ENCODE data around the gene SHE. TPM values are rescaled to one million over a fixed set of nuclear protein-coding genes. Genes with fewer than 3 reads are reported as not detected.
"Not testable (repeated sequence)": the region's sequence is repeated elsewhere in the genome, so short reads cannot be mapped to it uniquely, and the experiment has no call there.

Gene SHE
- polyA plus RNA-seq, 6 donors from 2014 or later: not detected

- H3K9me3 Mint-ChIP-seq: peaks cover 0 to 9% (median 4%) of the 10 kb centered on the region in 7 donors
- H3K27me3 Mint-ChIP-seq: peaks cover 18 to 24% (median 23%) of the 10 kb centered on the region in 3 donors
- peaks cover 0 to 8% of the 10 kb centered on the region in 2 donors for H3K36me3 Mint-ChIP-seq
- DNase-seq (no peak), ATAC-seq (ENCODE audit: low read depth in 2 of 2) (no peak)
- H3K4me1 Mint-ChIP-seq: no peaks in the 10 kb centered on the region
- no peak overlapping the region for H3K27ac Mint-ChIP-seq
- H3K4me3 Mint-ChIP-seq: no peak overlapping the region
Observed at GRCh38 chr1:154533952-154534844, 32.0 kb upstream of the SHE start.

DNA sequence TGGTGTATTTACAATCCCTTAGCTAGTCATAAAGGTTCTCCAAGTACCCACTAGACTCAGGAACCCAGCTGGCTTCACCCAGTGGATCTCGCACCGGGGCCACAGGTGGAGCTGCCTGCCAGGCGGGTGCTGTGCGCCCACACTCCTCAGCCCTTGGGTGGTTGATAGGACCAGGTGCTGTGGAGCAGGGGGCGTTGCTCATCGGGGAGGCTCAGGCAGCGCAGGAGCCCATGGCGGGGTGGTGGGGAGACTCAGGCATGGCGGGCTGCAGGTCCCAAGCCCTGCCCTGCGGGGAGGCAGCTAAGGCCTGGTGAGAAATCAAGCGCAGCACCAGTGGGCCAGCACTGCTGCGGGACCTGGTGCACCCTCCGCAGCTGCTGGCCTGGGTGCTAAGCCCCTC is 29.7 kb upstream of the SHE start:
- DNase-seq; H3K4me1 Mint-ChIP-seq; H3K4me3 Mint-ChIP-seq; ATAC-seq (ENCODE audit: low read depth in 2 of 2); H3K27ac Mint-ChIP-seq; H3K9me3 Mint-ChIP-seq; H3K36me3 Mint-ChIP-seq: not testable (repeated sequence)
- H3K27me3 Mint-ChIP-seq: peaks cover 18 to 24% (median 18%) of the 10 kb centered on the region in 3 donors

DNA sequence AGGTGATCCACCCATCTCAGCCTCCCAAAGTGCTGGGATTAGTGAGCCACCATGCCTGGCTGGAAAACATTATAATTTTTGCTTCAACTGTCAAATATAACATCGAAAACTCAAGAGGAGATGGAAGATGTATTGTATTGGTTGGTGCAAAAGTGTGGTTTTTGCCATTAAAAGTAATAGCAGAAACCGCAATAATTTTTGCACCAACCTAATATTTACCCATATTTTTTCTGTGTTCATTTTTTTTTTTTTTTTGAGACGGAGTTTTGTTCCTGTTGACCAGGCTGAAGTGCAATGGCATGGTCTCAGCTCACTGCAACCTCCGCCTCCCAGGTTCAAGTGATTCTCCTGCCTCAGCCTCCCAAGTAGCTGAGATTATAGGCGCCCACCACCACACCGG is 27.1 kb upstream of the SHE start:
- ATAC-seq (ENCODE audit: low read depth in 2 of 2) (no peak), DNase-seq (no peak)
- Mint-ChIP-seq H3K9me3 (peaks cover 0 to 5% (median 0%) of the 10 kb centered on the region in 7 donors), H3K27me3 (peaks cover 5 to 7% (median 5%) of the 10 kb centered on the region in 3 donors), H3K4me3 (no peak overlapping the region), H3K4me1 (no peaks in the 10 kb centered on the region), H3K27ac (no peak overlapping the region), H3K36me3 (no peaks in the 10 kb centered on the region)

DNA sequence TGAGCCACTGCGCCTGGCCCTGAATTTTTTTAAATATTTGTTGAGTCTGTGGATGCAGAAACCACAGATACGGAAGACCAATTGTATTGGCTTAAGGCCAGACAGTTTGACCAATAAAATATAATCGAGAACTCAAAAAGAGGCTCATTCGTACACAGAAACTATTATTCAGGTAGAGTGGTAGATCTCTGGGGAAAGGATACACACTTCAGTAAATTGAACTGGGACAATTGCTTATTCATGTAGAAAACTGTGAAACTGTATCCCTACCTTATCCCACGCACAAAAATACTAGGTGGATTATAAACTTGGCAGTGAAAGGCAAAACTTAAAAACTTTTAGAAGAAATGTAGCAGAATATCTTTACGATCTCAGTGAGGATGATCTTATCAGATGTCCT is 25.0 kb upstream of the SHE start:
- no peak for DNase-seq
- Mint-ChIP-seq H3K4me1 (no peaks in the 10 kb centered on the region), H3K27me3 (peaks cover 4 to 25% (median 17%) of the 10 kb centered on the region in 3 donors)

DNA sequence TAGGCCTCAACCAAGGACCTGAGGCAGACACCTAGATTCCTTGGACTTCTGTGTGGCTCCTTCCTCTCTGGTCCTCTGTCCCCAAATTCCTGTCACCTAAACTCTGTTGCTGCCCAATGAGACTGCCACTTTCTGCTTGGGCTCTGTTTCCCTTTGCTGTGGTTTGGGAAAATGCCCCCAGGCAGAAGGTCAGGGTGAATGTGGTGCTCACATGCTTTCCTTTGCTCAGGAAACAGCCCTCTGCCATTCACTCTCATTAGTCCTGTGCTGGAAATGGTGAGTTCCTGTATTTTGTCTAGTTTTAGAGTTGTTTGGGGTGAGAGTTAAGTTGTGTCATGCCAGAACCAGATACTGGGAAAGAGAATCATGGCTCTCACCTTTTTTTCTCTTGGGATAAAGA is 22.7 kb upstream of the SHE start:
- H3K36me3 Mint-ChIP-seq: no peaks in the 10 kb centered on the region
- H3K27ac Mint-ChIP-seq: no peak overlapping the region
- H3K27me3 Mint-ChIP-seq: peaks cover 8 to 37% (median 28%) of the 10 kb centered on the region in 3 donors
- peaks cover 0 to 11% (median 0%) of the 10 kb centered on the region in 7 donors for H3K9me3 Mint-ChIP-seq
- no peak overlapping the region for H3K4me3 Mint-ChIP-seq
- no peak for DNase-seq
- no peaks in the 10 kb centered on the region for H3K4me1 Mint-ChIP-seq
- no peak for ATAC-seq (ENCODE audit: low read depth in 2 of 2)

More for the DNA sequence above, 25.0 kb upstream of the SHE start:
- H3K27ac Mint-ChIP-seq: no peak overlapping the region
- ATAC-seq (ENCODE audit: low read depth in 2 of 2): no peak
- H3K36me3 Mint-ChIP-seq: no peaks in the 10 kb centered on the region
- H3K4me3 Mint-ChIP-seq: no peak overlapping the region
- H3K9me3 Mint-ChIP-seq: peaks cover 0 to 11% (median 0%) of the 10 kb centered on the region in 7 donors

DNA sequence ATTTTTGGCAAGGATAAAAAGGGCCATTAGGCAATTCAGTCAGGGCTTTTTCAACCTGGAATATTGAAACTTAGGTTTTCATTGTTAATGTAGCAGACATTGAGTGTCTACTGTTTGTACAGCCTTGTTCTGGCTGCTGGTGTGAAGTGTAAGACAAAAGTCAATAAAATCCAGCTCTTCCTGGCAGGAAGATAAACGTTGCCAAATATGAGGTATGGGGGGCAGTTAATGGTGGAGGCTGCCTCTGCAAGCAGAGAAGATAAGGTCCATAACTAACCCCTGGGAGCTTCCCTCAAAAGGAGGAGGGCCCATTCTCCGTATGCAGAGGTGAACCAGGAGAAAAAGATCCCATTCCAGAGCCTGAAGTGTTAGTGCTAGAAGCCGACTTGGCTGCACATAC is 19.5 kb upstream of the SHE start:
- H3K36me3 Mint-ChIP-seq: no peaks in the 10 kb centered on the region

DNA sequence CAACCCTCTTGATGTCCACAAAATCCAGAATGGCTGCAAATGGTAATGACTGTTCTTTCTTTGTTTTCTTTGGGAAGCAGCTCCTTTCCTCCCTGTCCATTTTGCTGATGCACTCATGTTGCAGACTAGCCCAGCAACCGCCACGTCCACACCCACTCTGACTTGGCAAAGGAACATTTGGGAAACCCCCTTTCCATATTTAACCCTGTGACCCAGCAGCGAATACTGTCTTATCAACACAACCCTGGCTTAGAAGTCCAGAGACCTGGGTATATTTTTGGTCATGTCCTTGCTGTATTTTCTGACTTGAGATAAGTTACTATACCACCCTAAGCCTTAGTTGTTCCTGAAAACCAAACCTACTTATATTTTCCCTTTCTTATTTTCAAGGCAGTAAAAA is 18.1 kb upstream of the SHE start:
- no peak for ATAC-seq (ENCODE audit: low read depth in 2 of 2)
- Mint-ChIP-seq H3K27me3 (peaks cover 17 to 60% (median 44%) of the 10 kb centered on the region in 3 donors), H3K27ac (no peak overlapping the region), H3K36me3 (no peaks in the 10 kb centered on the region), H3K4me3 (no peak overlapping the region), H3K4me1 (no peaks in the 10 kb centered on the region), H3K9me3 (peaks cover 0 to 11% (median 0%) of the 10 kb centered on the region in 7 donors)
- DNase-seq: no peak

More for the DNA sequence above, 19.5 kb upstream of the SHE start:
- Mint-ChIP-seq H3K4me3 (no peak overlapping the region), H3K4me1 (no peaks in the 10 kb centered on the region), H3K27me3 (peaks cover 8 to 47% (median 31%) of the 10 kb centered on the region in 3 donors), H3K27ac (peak overlapping the region in 1 of 6 donors; percentile 50), H3K9me3 (peaks cover 0 to 11% (median 0%) of the 10 kb centered on the region in 7 donors)
- DNase-seq (no peak), ATAC-seq (ENCODE audit: low read depth in 2 of 2) (no peak)

DNA sequence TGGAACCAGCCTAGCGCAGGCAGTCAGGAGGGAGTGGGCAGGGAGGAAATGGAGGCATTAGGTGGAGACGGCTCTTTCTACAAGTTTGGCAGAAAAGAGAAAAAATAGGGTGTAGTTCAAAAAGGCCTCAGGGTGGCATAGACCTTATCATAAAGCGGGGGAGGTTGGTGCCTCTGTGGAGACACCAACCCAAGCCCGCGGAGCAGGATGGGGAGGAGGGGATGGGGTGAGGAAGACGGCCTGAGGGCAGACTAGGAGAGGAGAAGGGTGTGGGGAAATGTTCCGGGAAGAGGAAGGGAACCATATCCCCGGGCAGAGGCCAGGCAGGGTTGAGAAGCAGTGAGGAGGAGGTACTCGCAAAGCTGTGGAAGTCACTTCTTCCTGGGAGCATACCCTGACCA is 17.4 kb upstream of the SHE start:
- Mint-ChIP-seq H3K27me3 (peaks cover 20 to 62% (median 47%) of the 10 kb centered on the region in 3 donors), H3K4me3 (no peak overlapping the region), H3K9me3 (peaks cover 0 to 11% (median 0%) of the 10 kb centered on the region in 7 donors), H3K36me3 (no peaks in the 10 kb centered on the region), H3K27ac (no peak overlapping the region), H3K4me1 (no peaks in the 10 kb centered on the region)
- DNase-seq (no peak), ATAC-seq (ENCODE audit: low read depth in 2 of 2) (no peak)

- no peaks in the 10 kb centered on the region for H3K36me3 Mint-ChIP-seq
- H3K4me3 Mint-ChIP-seq: no peak overlapping the region
- H3K27ac Mint-ChIP-seq: peak overlapping the region in 1 of 6 donors; percentile 46
- no peaks in the 10 kb centered on the region for H3K4me1 Mint-ChIP-seq
- no peaks in the 10 kb centered on the region for H3K9me3 Mint-ChIP-seq
- DNase-seq: no peak
- ATAC-seq (ENCODE audit: low read depth in 2 of 2): no peak
- H3K27me3 Mint-ChIP-seq: peaks cover 25 to 57% (median 35%) of the 10 kb centered on the region in 3 donors
Observed at GRCh38 chr1:154517661-154518060, 15.4 kb upstream of the SHE start.

DNA sequence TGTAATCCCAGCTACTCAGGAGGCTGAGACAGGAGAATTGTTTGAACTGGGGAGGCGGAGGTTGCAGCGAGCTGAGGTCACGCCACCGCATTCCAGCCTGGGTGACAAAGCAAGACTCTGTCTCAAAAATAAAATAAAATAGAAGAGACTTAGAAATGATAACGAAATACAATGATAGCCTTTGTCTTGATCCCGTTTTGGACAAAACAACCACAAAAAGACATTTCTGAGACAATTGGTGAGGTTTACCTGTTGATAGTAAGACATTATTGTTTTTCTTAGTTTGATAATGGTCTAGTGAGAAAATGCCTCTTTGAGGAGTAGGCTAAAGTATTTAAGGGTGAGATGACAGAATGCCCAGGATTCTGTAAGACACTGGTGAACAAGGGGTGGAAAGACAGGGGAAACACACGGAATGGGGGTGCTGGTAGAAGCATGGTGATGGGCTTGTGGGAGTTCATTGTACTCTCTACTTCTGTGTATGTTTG is 11.9 kb upstream of the SHE start:
- H3K27me3 Mint-ChIP-seq: peaks cover 27 to 48% (median 28%) of the 10 kb centered on the region in 3 donors
- no peak overlapping the region for H3K27ac Mint-ChIP-seq
- DNase-seq (no peak), ATAC-seq (ENCODE audit: low read depth in 2 of 2) (no peak)
- H3K4me3 Mint-ChIP-seq: no peak overlapping the region
- no peaks in the 10 kb centered on the region for H3K4me1 Mint-ChIP-seq
- no peaks in the 10 kb centered on the region for H3K9me3 Mint-ChIP-seq
- H3K36me3 Mint-ChIP-seq: no peaks in the 10 kb centered on the region

DNA sequence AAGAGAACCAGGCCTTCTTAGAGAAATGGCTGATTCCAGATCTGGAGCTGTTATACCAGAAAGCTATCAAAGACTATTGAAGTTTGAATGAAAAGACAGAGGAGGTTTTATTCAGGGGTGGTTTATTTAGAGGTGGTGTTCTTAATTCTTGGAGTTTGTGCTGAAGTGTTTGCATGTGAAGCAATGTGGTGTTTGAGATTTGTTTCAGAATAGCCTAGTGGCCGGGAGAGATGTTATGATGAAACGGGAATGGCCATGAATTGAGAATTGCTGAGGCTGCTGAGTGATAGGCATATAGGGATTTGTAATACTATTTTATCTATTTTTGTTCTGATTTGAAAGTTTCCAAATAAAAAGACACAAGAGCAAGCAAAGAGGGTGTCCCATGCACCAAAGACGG is 10.5 kb upstream of the SHE start:
- H3K27me3 Mint-ChIP-seq: peaks cover 35 to 58% (median 41%) of the 10 kb centered on the region in 3 donors
- no peaks in the 10 kb centered on the region for H3K4me1 Mint-ChIP-seq
- no peaks in the 10 kb centered on the region for H3K36me3 Mint-ChIP-seq
- H3K27ac Mint-ChIP-seq: no peak overlapping the region
- ATAC-seq (ENCODE audit: low read depth in 2 of 2): no peak
- no peak overlapping the region for H3K4me3 Mint-ChIP-seq
- peaks cover 0 to 1% (median 0%) of the 10 kb centered on the region in 7 donors for H3K9me3 Mint-ChIP-seq
- DNase-seq: no peak

DNA sequence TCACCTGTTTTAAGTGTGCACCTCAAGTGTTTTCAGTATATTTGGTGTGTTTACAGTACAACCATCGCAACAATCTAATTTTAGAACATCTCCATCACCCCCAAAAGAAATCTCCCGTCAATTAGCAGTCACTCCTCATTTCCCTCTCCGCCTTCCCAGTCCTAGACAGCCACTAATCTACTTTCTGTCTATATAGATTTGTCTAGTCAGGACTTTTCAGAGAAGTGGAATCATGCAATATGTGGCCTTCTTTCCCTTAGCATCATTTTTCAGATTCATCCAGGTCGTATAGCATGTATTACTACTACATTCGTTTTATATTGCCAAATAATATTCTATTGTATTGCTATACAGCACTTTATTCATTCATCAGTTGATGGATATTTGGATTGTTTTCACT is 1.7 kb upstream of the SHE start:
- Mint-ChIP-seq H3K27ac (no peak overlapping the region), H3K9me3 (peaks cover 0 to 16% (median 6%) of the 10 kb centered on the region in 7 donors), H3K4me3 (peak overlapping the region in 6 of 8 donors; percentile 9 to 76 (median 44)), H3K4me1 (peaks cover 4 to 8% (median 7%) of the 10 kb centered on the region in 3 donors), H3K27me3 (peaks cover 43 to 74% (median 60%) of the 10 kb centered on the region in 3 donors), H3K36me3 (peaks cover 0 to 9% of the 10 kb centered on the region in 2 donors)
- DNase-seq: no peak
- ATAC-seq (ENCODE audit: low read depth in 2 of 2): no peak

- Mint-ChIP-seq H3K36me3 (peaks cover 0 to 9% of the 10 kb centered on the region in 2 donors), H3K27ac (peak overlapping the region in 1 of 6 donors; percentile 62), H3K27me3 (peaks cover 34 to 65% (median 48%) of the 10 kb centered on the region in 3 donors), H3K4me1 (peaks cover 4 to 10% (median 8%) of the 10 kb centered on the region in 3 donors), H3K4me3 (peak overlapping the region in 7 of 8 donors; percentile 37 to 87 (median 71)), H3K9me3 (peaks cover 0 to 16% (median 6%) of the 10 kb centered on the region in 7 donors)
- no peak for DNase-seq
- ATAC-seq (ENCODE audit: low read depth in 2 of 2): peak in 1 of 2 donors; percentile 23
Observed at GRCh38 chr1:154502744-154503115, 518 bp upstream of the SHE start.
